H1 (cell line): ENCODE data around the gene BHLHE23. TPM values are rescaled to one million over a fixed set of nuclear protein-coding genes. Genes with fewer than 3 reads are reported as not detected.

Experiments used
- CTCF ChIA-PET: fragments of 300-600 bp; sonication (Branson Sonifier 250); formaldehyde crosslinking; loops from one replicate; lab custom pipeline; 2021; ENCODE audit not compliant: partially characterized antibody; lab: Charles Lee
- POLR2A ChIA-PET: fragments of 300-600 bp; sonication (Branson Sonifier 250); formaldehyde crosslinking; loops from one replicate; lab custom pipeline; 2021; ENCODE audit warnings: inconsistent platforms; ENCODE audit not compliant: partially characterized antibody; lab: Charles Lee
- DNase-seq, 2 experiments: peaks; one replicate each; pipeline versions ENCODE4 v3.0.0 to v3.0.0-alpha.2; 2010 to 2022; ENCODE audit warnings: low spot score in 2 of 2, low read depth in 1 of 2, mixed read lengths in 1 of 2
- FAIRE-seq: peaks from 2 replicates; lab custom pipeline; 2011; peaks lifted over from hg19 to GRCh38; lab: Jason Lieb, UNC
- H2AFZ ChIP-seq: 2 replicates; pipeline ENCODE4 v1.8.1; 2012; ENCODE audit warnings: low read length, inconsistent platforms
- H2AK5ac ChIP-seq: 2 replicates; pipeline ENCODE4 v1.6.1; 2013; ENCODE audit warnings: low read depth, low read length
- H2BK120ac ChIP-seq: replicated peaks from 2 replicates; pipeline ENCODE3; 2013; ENCODE audit warnings: low read depth, low read length, inconsistent platforms
- H2BK12ac ChIP-seq: 2 replicates; pipeline ENCODE4 v1.6.1; 2013; ENCODE audit warnings: low read depth, low read length
- H2BK15ac ChIP-seq: 2 replicates; pipeline ENCODE4 v1.6.1; 2013; ENCODE audit warnings: low read length
- H2BK20ac ChIP-seq: 2 replicates; pipeline ENCODE4 v1.6.1; 2013; ENCODE audit warnings: low read length
- H2BK5ac ChIP-seq: 2 replicates; pipeline ENCODE4 v1.6.1; 2013; ENCODE audit warnings: low read depth, low read length
- H3K14ac ChIP-seq: 2 replicates; pipeline ENCODE4 v1.6.1; 2013; ENCODE audit warnings: inconsistent platforms; ENCODE audit not compliant: insufficient read length
- H3K18ac ChIP-seq: 2 replicates; pipeline ENCODE4 v1.6.1; 2013; ENCODE audit warnings: low read length; ENCODE audit errors: extremely low read depth
- H3K23ac ChIP-seq: 2 replicates; pipeline ENCODE4 v1.6.1; 2013; ENCODE audit warnings: inconsistent platforms; ENCODE audit not compliant: insufficient read length
- H3K23me2 ChIP-seq: 2 replicates; pipeline ENCODE4 v1.6.1; 2013; ENCODE audit warnings: low read depth, low read length
- H3K27ac ChIP-seq: 2 replicates; pipeline ENCODE4 v1.6.1; 2011; ENCODE audit warnings: low read depth, low read length, inconsistent platforms
- H3K27me3 ChIP-seq, 4 experiments: replicated peaks in 1 of 4; 1 replicate in 1 of 4; 2 replicates in 3 of 4; pipeline versions ENCODE4 v1.6.1 to v1.8.1; 2011 to 2013; ENCODE audit warnings: low read length in 3 of 4, mild to moderate bottlenecking in 3 of 4, inconsistent platforms in 2 of 4, mixed read lengths in 2 of 4, moderate library complexity in 1 of 4; ENCODE audit not compliant: control insufficient read depth in 3 of 4, insufficient read depth in 3 of 4; ENCODE audit errors: extremely low read depth in 1 of 4
- H3K36me3 ChIP-seq, 4 experiments: 2 replicates each; pipeline versions ENCODE4 v1.6.1 to v1.8.1; 2011 to 2013; ENCODE audit warnings: mild to moderate bottlenecking in 4 of 4, low read length in 3 of 4, moderate library complexity in 2 of 4, control low read depth in 1 of 4, inconsistent platforms in 1 of 4; ENCODE audit not compliant: insufficient read depth in 4 of 4, control insufficient read depth in 2 of 4
- H3K4ac ChIP-seq: replicated peaks from 2 replicates; pipeline ENCODE3; 2013; ENCODE audit warnings: low read length, low read depth, mixed read lengths, inconsistent platforms; ENCODE audit not compliant: insufficient read length
- H3K4me1 ChIP-seq, 4 experiments: replicated peaks in 1 of 4; 1 replicate in 1 of 4; 2 replicates in 3 of 4; pipeline versions ENCODE4 v1.6.1 to v1.8.1; 2011 to 2013; ENCODE audit warnings: low read length in 3 of 4, inconsistent platforms in 2 of 4, mixed read lengths in 1 of 4; ENCODE audit not compliant: insufficient read depth in 4 of 4, control insufficient read depth in 3 of 4
- H3K4me2 ChIP-seq, 2 experiments: 2 replicates each; pipeline versions ENCODE4 v1.6.1 to v1.8.1; 2011 to 2013; ENCODE audit warnings: low read depth in 2 of 2, low read length in 2 of 2, control low read depth in 1 of 2, inconsistent platforms in 1 of 2, mild to moderate bottlenecking in 1 of 2; ENCODE audit not compliant: insufficient read depth in 1 of 2
- H3K4me3 ChIP-seq, 4 experiments: fragments of 200-600, 300-600 bp in 1 of 4; sonication (generic), shearing (Covaris generic), sonication (Bioruptor Twin) in 1 of 4; 2 replicates each; pipeline versions ENCODE4 v1.5.1 to v1.8.1; 2011 to 2016; ENCODE audit warnings: low read length in 4 of 4, low read depth in 3 of 4, control low read depth in 2 of 4, inconsistent platforms in 2 of 4, mild to moderate bottlenecking in 2 of 4, mixed read lengths in 1 of 4, moderate library complexity in 1 of 4; ENCODE audit not compliant: insufficient read depth in 2 of 4; ENCODE audit errors: extremely low read depth in 1 of 4
- H3K56ac ChIP-seq: replicated peaks from 2 replicates; pipeline ENCODE3; 2013; ENCODE audit warnings: low read depth, mild to moderate bottlenecking, mixed read lengths, low read length, inconsistent platforms; ENCODE audit not compliant: insufficient read length
- H3K79me1 ChIP-seq: 2 replicates; pipeline ENCODE4 v1.6.1; 2013; ENCODE audit warnings: low read depth, low read length, control low read depth
- H3K79me2 ChIP-seq, 2 experiments: 2 replicates each; pipeline versions ENCODE4 v1.6.1 to v1.8.1; 2012 to 2013; ENCODE audit warnings: low read length in 2 of 2, mild to moderate bottlenecking in 2 of 2, inconsistent platforms in 1 of 2; ENCODE audit not compliant: insufficient read depth in 2 of 2, control insufficient read depth in 1 of 2
- H3K9ac ChIP-seq, 4 experiments: replicated peaks in 1 of 4; 1 replicate in 1 of 4; 2 replicates in 3 of 4; pipeline versions ENCODE4 v1.6.1 to v1.8.1; 2011 to 2013; ENCODE audit warnings: low read depth in 3 of 4, low read length in 3 of 4, control low read depth in 2 of 4, mild to moderate bottlenecking in 2 of 4, moderate library complexity in 2 of 4, inconsistent platforms in 1 of 4; ENCODE audit errors: extremely low read depth in 1 of 4
- H3K9me3 ChIP-seq, 2 experiments: 2 replicates each; pipeline versions ENCODE4 v1.6.1 to v1.8.1; 2012 to 2013; ENCODE audit warnings: mild to moderate bottlenecking in 2 of 2, moderate library complexity in 2 of 2, control low read depth in 1 of 2, inconsistent platforms in 1 of 2, low read depth in 1 of 2, low read length in 1 of 2, mixed read lengths in 1 of 2; ENCODE audit not compliant: insufficient read depth in 2 of 2
- H4K20me1 ChIP-seq, 2 experiments: replicated peaks in 1 of 2; 2 replicates each; pipeline versions ENCODE3 to v1.8.1; 2011 to 2013; ENCODE audit warnings: inconsistent platforms in 2 of 2, low read length in 2 of 2, mild to moderate bottlenecking in 1 of 2; ENCODE audit not compliant: insufficient read depth in 2 of 2, control insufficient read depth in 1 of 2
- H4K5ac ChIP-seq: 2 replicates; pipeline ENCODE4 v1.6.1; 2013; ENCODE audit warnings: low read length, low read depth, mixed read lengths, inconsistent platforms; ENCODE audit not compliant: insufficient read length
- H4K8ac ChIP-seq: 2 replicates; pipeline ENCODE4 v1.8.0; 2013; ENCODE audit warnings: mild to moderate bottlenecking, moderate library complexity, low read length, inconsistent platforms; ENCODE audit not compliant: insufficient read depth; ENCODE audit errors: extremely low read depth
- H4K91ac ChIP-seq: replicated peaks from 2 replicates; pipeline ENCODE3; 2013; ENCODE audit warnings: low read length, mixed read lengths, inconsistent platforms; ENCODE audit not compliant: insufficient read length
- CHD2 ChIP-seq: IDR thresholded peaks from 2 replicates; pipeline ENCODE4 v1.6.1; 2012; ENCODE audit warnings: low read length, improper control_type of control experiment
- JUND ChIP-seq: IDR thresholded peaks from 2 replicates; pipeline ENCODE4 v1.6.1; 2011; ENCODE audit warnings: mild to moderate bottlenecking, improper control_type of control experiment, low read length
- NANOG ChIP-seq: IDR thresholded peaks from 2 replicates; pipeline ENCODE4 v1.6.1; 2011; ENCODE audit warnings: low read length, low read depth, mild to moderate bottlenecking, inconsistent platforms; ENCODE audit not compliant: insufficient read depth, poor library complexity, severe bottlenecking
- POLR2A ChIP-seq, 2 experiments: IDR thresholded peaks; 1 replicate in 1 of 2; 2 replicates in 1 of 2; pipeline ENCODE4 v1.6.1; 2011; ENCODE audit warnings: low read depth in 2 of 2, low read length in 2 of 2, mild to moderate bottlenecking in 2 of 2; ENCODE audit errors: control extremely low read depth in 1 of 2
- POU5F1 ChIP-seq: IDR thresholded peaks from 2 replicates; pipeline ENCODE4 v1.6.1; 2011; ENCODE audit warnings: low read depth, mild to moderate bottlenecking, low read length, moderate library complexity
- SIN3A ChIP-seq, 2 experiments: IDR thresholded peaks in 1 of 2; conservative IDR thresholded peaks in 1 of 2; 2 replicates each; pipeline ENCODE4 v1.6.1; 2011 to 2012; ENCODE audit warnings: low read length in 2 of 2, improper control_type of control experiment in 1 of 2, low read depth in 1 of 2, mild to moderate bottlenecking in 1 of 2
- SP2 ChIP-seq: IDR thresholded peaks from 2 replicates; pipeline ENCODE4 v1.6.1; 2012; ENCODE audit warnings: mild to moderate bottlenecking, low read length, inconsistent platforms
- WGBS, 2 experiments: shearing (Covaris generic) in 1 of 2; methylation state at CpG; one replicate each; pipeline versions ENCODE4 v1.1.6 to v1.1.7; 2013 to 2015; ENCODE audit warnings: low lambda C conversion rate in 2 of 2, mixed read lengths in 2 of 2, inconsistent platforms in 1 of 2, low coverage in 1 of 2, missing lambda C conversion rate in 1 of 2; ENCODE audit not compliant: insufficient replicate concordance in 2 of 2, insufficient coverage in 1 of 2, insufficient read length in 1 of 2; ENCODE audit errors: extremely low coverage in 1 of 2, missing lambda C conversion rate in 1 of 2; 5-methylcytosine and 5-hydroxymethylcytosine counted together
- polyA plus RNA-seq, 7 experiments: library from polyadenylated mRNA; depleted of rRNA in 3 of 7; stranded (reverse) in 5 of 7; unstranded in 2 of 7; fragments of >200 nt in 5 of 7; fragments of 200-250 nt in 2 of 7; gene quantifications; 1 replicate in 5 of 7; 2 replicates in 1 of 7; 4 replicates in 1 of 7; pipeline versions ENCODE4 v1.2.1 to v1.2.3, GENCODE V29; 2011 to 2013; ENCODE audit warnings: missing spikeins in 2 of 7, mixed read lengths in 2 of 7
- total RNA-seq: library from RNA; stranded (reverse); fragmentation: NEBNext Ultra II Directional; extraction: Animal tissue kit (Norgen Biotek cat#: 25700); gene quantifications from 2 replicates; pipeline ENCODE4 v1.2.1, GENCODE V29; 2021

BHLHE23 gene
- total and polyA plus RNA-seq, 2 of the 8 experiments (the other 6 are each of a cell fraction or from before 2014, with no cell fraction given): 0.47 TPM; not detected in 1

GRCh38 chr20:63050406-63050805 is 43.6 kb upstream of the BHLHE23 start:
- POLR2A ChIA-PET: no interaction called here
- H3K27me3 ChIP-seq: no peaks in the 10 kb centered on the region
- no peak overlapping the region for H3K18ac ChIP-seq
- WGBS, 2 experiments: 84% methylated on average over 9 of the region's 13 CpGs; no CpG with 5 or more reads in 1 of the 2 experiments
- TF ChIP-seq JUND: no peak
- no peak for TF ChIP-seq NANOG
- TF ChIP-seq SP2: no peak
- no peak for TF ChIP-seq POLR2A (IDR thresholded peaks at IDR 0.05; ENCODE audit: control extremely low read depth in 1 of 2, low read depth in 2 of 2, low read length in 2 of 2)
- TF ChIP-seq CHD2: no peak
- TF ChIP-seq SIN3A (conservative IDR thresholded peaks at IDR 0.05 in 1 of 2, IDR thresholded peaks at IDR 0.05 in 1 of 2; ENCODE audit: low read depth in 1 of 2, low read length in 2 of 2): no peak
- no peak for TF ChIP-seq POU5F1
- H2BK15ac ChIP-seq: no peak overlapping the region
- no peaks in the 10 kb centered on the region for H3K23me2 ChIP-seq
- H2BK12ac ChIP-seq: no peak overlapping the region
- no peak for DNase-seq
- no peak overlapping the region for H3K27ac ChIP-seq
- H2AFZ ChIP-seq: no peak overlapping the region
- H2AK5ac ChIP-seq: no peak overlapping the region
- FAIRE-seq: no peak
- H3K79me1 ChIP-seq: no peaks in the 10 kb centered on the region
- no peak overlapping the region for H3K9ac ChIP-seq
- peaks cover 6 to 19% of the 10 kb centered on the region in 2 experiments; a peak in 1 of 4 replicates for H3K9me3 ChIP-seq
- no peak overlapping the region for H4K5ac ChIP-seq
- H4K20me1 ChIP-seq: no peaks in the 10 kb centered on the region
- H3K4me1 ChIP-seq: no peaks in the 10 kb centered on the region
- no peak overlapping the region for H3K4me2 ChIP-seq
- H2BK5ac ChIP-seq: no peak overlapping the region
- no peak overlapping the region for H3K4me3 ChIP-seq
- CTCF ChIA-PET: no interaction called here
- H3K14ac ChIP-seq: no peak overlapping the region
- no peak overlapping the region for H3K56ac ChIP-seq
- no peak overlapping the region for H3K4ac ChIP-seq
- no peak overlapping the region for H2BK120ac ChIP-seq
- no peaks in the 10 kb centered on the region for H3K36me3 ChIP-seq
- no peak overlapping the region for H2BK20ac ChIP-seq
- no peak overlapping the region for H4K91ac ChIP-seq
- H4K8ac ChIP-seq: no peak overlapping the region
- H3K79me2 ChIP-seq: no peaks in the 10 kb centered on the region
- no peak overlapping the region for H3K23ac ChIP-seq
